Trophoblast cell (in vitro differentiated cells and primary cell): ENCODE measurements around the gene CDHR5.
A peak's percentile ranks its signal among the peaks of the same experiment; 100 is the strongest.

ENCODE experiments used
- DNase-seq, 2 donors: peaks; one replicate each; pipeline ENCODE4 v3.0.0-alpha.2; 2016
- H2AFZ ChIP-seq: 2 replicates; pipeline ENCODE4 v1.6.1; 2013; ENCODE audit warnings: low read length, moderate library complexity, mild to moderate bottlenecking; ENCODE audit not compliant: insufficient read depth, poor library complexity
- H2AK5ac ChIP-seq: 2 replicates; pipeline ENCODE4 v1.6.1; 2013; ENCODE audit warnings: mild to moderate bottlenecking, low read length
- H2BK120ac ChIP-seq: 2 replicates; pipeline ENCODE4 v1.6.1; 2013; ENCODE audit warnings: low read length, mild to moderate bottlenecking, moderate library complexity; ENCODE audit not compliant: insufficient read depth, poor library complexity
- H2BK12ac ChIP-seq: 2 replicates; pipeline ENCODE4 v1.6.1; 2013; ENCODE audit warnings: mild to moderate bottlenecking, low read length, moderate library complexity
- H2BK5ac ChIP-seq: 2 replicates; pipeline ENCODE4 v1.6.1; 2013; ENCODE audit warnings: low read length, low read depth, moderate library complexity, mild to moderate bottlenecking; ENCODE audit not compliant: poor library complexity
- H3K14ac ChIP-seq: 2 replicates; pipeline ENCODE4 v1.6.1; 2013; ENCODE audit warnings: mild to moderate bottlenecking, low read length
- H3K18ac ChIP-seq: 2 replicates; pipeline ENCODE4 v1.6.1; 2013; ENCODE audit warnings: mild to moderate bottlenecking, low read length
- H3K23ac ChIP-seq: 2 replicates; pipeline ENCODE4 v1.6.1; 2013; ENCODE audit warnings: low read length
- H3K27ac ChIP-seq: 2 replicates; pipeline ENCODE4 v1.5.1; 2013; ENCODE audit warnings: low read depth, mild to moderate bottlenecking, inconsistent platforms, low read length, moderate library complexity
- H3K27me3 ChIP-seq: 2 replicates; pipeline ENCODE4 v1.6.1; 2013; ENCODE audit warnings: inconsistent platforms, mild to moderate bottlenecking, low read length, moderate library complexity; ENCODE audit not compliant: insufficient read depth
- H3K36me3 ChIP-seq, 2 experiments: 1 replicate in 1 of 2; 2 replicates in 1 of 2; pipeline ENCODE4 v1.6.1; 2013; ENCODE audit warnings: low read length in 2 of 2, mild to moderate bottlenecking in 2 of 2, moderate library complexity in 1 of 2; ENCODE audit not compliant: insufficient read depth in 2 of 2, control insufficient read depth in 1 of 2
- H3K4ac ChIP-seq: 2 replicates; pipeline ENCODE4 v1.6.1; 2013; ENCODE audit warnings: low read depth, mild to moderate bottlenecking, low read length, moderate library complexity
- H3K4me1 ChIP-seq, 2 experiments: 1 replicate in 1 of 2; 2 replicates in 1 of 2; pipeline ENCODE4 v1.6.1; 2013; ENCODE audit warnings: low read length in 2 of 2, mild to moderate bottlenecking in 2 of 2, moderate library complexity in 1 of 2; ENCODE audit not compliant: insufficient read depth in 2 of 2, control insufficient read depth in 1 of 2
- H3K4me2 ChIP-seq: 2 replicates; pipeline ENCODE4 v1.6.1; 2013; ENCODE audit warnings: inconsistent platforms, mild to moderate bottlenecking, low read length, moderate library complexity
- H3K4me3 ChIP-seq: 2 replicates; pipeline ENCODE4 v1.5.1; 2013; ENCODE audit warnings: mild to moderate bottlenecking, low read depth, low read length, inconsistent platforms
- H3K79me1 ChIP-seq: one replicate; pipeline ENCODE4 v1.6.1; 2013; ENCODE audit warnings: low read length
- H3K79me2 ChIP-seq: 2 replicates; pipeline ENCODE4 v1.6.1; 2013; ENCODE audit warnings: low read length, mild to moderate bottlenecking; ENCODE audit not compliant: control insufficient read depth, insufficient read depth, poor library complexity
- H3K9ac ChIP-seq: 2 replicates; pipeline ENCODE4 v1.6.1; 2013; ENCODE audit warnings: mild to moderate bottlenecking, low read length
- H3K9me3 ChIP-seq: 2 replicates; pipeline ENCODE4 v1.6.1; 2013; ENCODE audit warnings: low read depth, mild to moderate bottlenecking, control low read depth, inconsistent platforms, low read length; ENCODE audit not compliant: insufficient read depth
- H4K12ac ChIP-seq: 2 replicates; pipeline ENCODE4 v1.6.1; 2013; ENCODE audit warnings: low read depth, mild to moderate bottlenecking, low read length, moderate library complexity
- H4K8ac ChIP-seq: 2 replicates; pipeline ENCODE4 v1.6.1; 2013; ENCODE audit warnings: low read depth, mild to moderate bottlenecking, low read length, moderate library complexity
- H4K91ac ChIP-seq: one replicate; pipeline ENCODE4 v1.6.1; 2013; ENCODE audit warnings: low read depth, mild to moderate bottlenecking, low read length, moderate library complexity
- WGBS: extraction: QIAGEN DNeasy Blood & Tissue Kit; methylation state at CpG from one replicate; pipeline ENCODE4 v1.1.7; 2013; ENCODE audit warnings: missing lambda C conversion rate; ENCODE audit not compliant: insufficient read length, insufficient coverage; ENCODE audit errors: extremely low coverage; 5-methylcytosine and 5-hydroxymethylcytosine counted together

Gene CDHR5

DNA sequence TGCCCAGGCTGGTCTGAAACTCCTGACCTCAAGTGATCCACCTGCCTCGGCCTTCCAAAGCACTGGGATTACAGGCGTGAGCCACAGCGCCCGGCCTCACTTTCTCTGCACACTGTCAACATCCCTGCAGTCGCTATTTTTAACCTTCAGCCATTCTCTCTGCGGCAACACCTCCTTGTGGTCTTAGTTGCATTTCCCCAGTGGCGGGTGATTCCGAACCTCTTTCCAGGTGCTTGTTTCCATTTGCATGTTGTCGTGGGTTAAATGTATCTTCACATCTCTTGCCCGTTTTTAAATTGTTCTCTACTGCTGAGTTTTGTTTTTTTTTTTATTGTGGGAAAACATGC is 4.5 kb upstream of the CDHR5 start:
- Histone ChIP-seq H3K4me3 (no peak overlapping the region), H3K4me1 (peaks cover 0 to 7% of the 10 kb centered on the region in 2 experiments), H2AFZ (no peak overlapping the region), H3K18ac (no peak overlapping the region), H3K27me3 (peaks cover 5% of the 10 kb centered on the region), H3K36me3 (peaks cover 2% of the 10 kb centered on the region in 2 experiments), H2AK5ac (no peak overlapping the region), H3K79me1 (no peaks in the 10 kb centered on the region), H4K8ac (no peak overlapping the region), H3K9ac (no peak overlapping the region), H3K4ac (no peak overlapping the region), H4K12ac (no peak overlapping the region), H2BK5ac (no peak overlapping the region), H2BK120ac (no peak overlapping the region), H3K79me2 (no peaks in the 10 kb centered on the region), H3K14ac (no peak overlapping the region), H3K9me3 (no peaks in the 10 kb centered on the region), H3K27ac (no peak overlapping the region), H3K23ac (no peak overlapping the region), H2BK12ac (no peak overlapping the region), H4K91ac (no peak overlapping the region), H3K4me2 (no peak overlapping the region)
- WGBS: no CpG with 5 or more reads among the region's 10 CpGs
- DNase-seq: no peak

GRCh38 chr11:628056-628455 is 3.3 kb upstream of the CDHR5 start:
- Histone ChIP-seq H2BK120ac (no peak overlapping the region), H3K4me2 (no peak overlapping the region), H3K9ac (no peak overlapping the region), H3K4ac (no peak overlapping the region), H3K27me3 (peaks cover 5% of the 10 kb centered on the region), H4K8ac (no peak overlapping the region), H2AK5ac (peak overlapping the region; percentile 7), H4K91ac (no peak overlapping the region), H3K18ac (no peak overlapping the region), H3K36me3 (peaks cover 2% of the 10 kb centered on the region in 2 experiments), H2AFZ (no peak overlapping the region), H3K9me3 (no peaks in the 10 kb centered on the region), H2BK12ac (no peak overlapping the region), H3K79me1 (no peaks in the 10 kb centered on the region), H3K4me1 (peaks cover 0 to 7% of the 10 kb centered on the region in 2 experiments), H3K27ac (no peak overlapping the region), H3K4me3 (no peak overlapping the region), H4K12ac (no peak overlapping the region), H3K23ac (no peak overlapping the region), H3K14ac (no peak overlapping the region), H3K79me2 (no peaks in the 10 kb centered on the region), H2BK5ac (no peak overlapping the region)
- WGBS: no CpG with 5 or more reads among the region's 31 CpGs
- no peak for DNase-seq

DNA sequence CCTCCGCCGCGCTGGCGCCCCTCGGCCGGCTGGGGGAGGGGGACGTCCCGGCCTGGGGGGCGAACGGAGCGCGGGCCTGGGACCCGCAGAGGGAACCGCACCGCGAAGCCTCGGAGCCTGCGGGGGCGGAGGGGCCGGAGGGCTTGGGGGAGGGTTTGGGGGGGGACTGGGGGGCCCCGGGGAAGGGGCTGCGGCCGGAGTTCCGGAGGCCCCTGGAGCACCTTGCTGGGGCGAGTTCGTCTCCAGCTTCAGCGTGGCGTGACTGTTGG is 2.5 kb upstream of the CDHR5 start:
- no peak overlapping the region for H2BK5ac ChIP-seq
- H3K36me3 ChIP-seq: peaks cover 0 to 2% of the 10 kb centered on the region in 2 experiments
- no peaks in the 10 kb centered on the region for H3K9me3 ChIP-seq
- no peak overlapping the region for H3K23ac ChIP-seq
- peaks cover 0 to 7% of the 10 kb centered on the region in 2 experiments for H3K4me1 ChIP-seq
- no peak overlapping the region for H3K9ac ChIP-seq
- no peak overlapping the region for H4K12ac ChIP-seq
- H3K27me3 ChIP-seq: peaks cover 5% of the 10 kb centered on the region
- no peak overlapping the region for H3K27ac ChIP-seq
- DNase-seq: no peak
- no peak overlapping the region for H3K4ac ChIP-seq
- no CpG with 5 or more reads among the region's 28 CpGs for WGBS
- no peak overlapping the region for H3K4me2 ChIP-seq
- no peak overlapping the region for H2AK5ac ChIP-seq
- no peak overlapping the region for H4K8ac ChIP-seq
- no peak overlapping the region for H4K91ac ChIP-seq
- H3K79me2 ChIP-seq: no peaks in the 10 kb centered on the region
- no peak overlapping the region for H3K18ac ChIP-seq
- no peak overlapping the region for H2BK12ac ChIP-seq
- no peak overlapping the region for H3K14ac ChIP-seq
- H2AFZ ChIP-seq: no peak overlapping the region
- no peaks in the 10 kb centered on the region for H3K79me1 ChIP-seq
- H3K4me3 ChIP-seq: no peak overlapping the region
- H2BK120ac ChIP-seq: no peak overlapping the region

- Histone ChIP-seq H3K4me2 (peak within 1 kb of the TSS; percentile 35), H3K79me1 (no peaks in the 10 kb centered on the region), H4K12ac (no peak within 1 kb of the TSS), H2BK120ac (no peak within 1 kb of the TSS), H4K8ac (peak within 1 kb of the TSS; percentile 23), H2AFZ (no peak within 1 kb of the TSS), H3K36me3 (peaks cover 0 to 2% of the 10 kb centered on the region in 2 experiments), H3K4ac (no peak within 1 kb of the TSS), H3K14ac (no peak within 1 kb of the TSS), H3K18ac (peak within 1 kb of the TSS; percentile 29), H3K4me3 (no peak within 1 kb of the TSS), H3K27ac (no peak within 1 kb of the TSS), H3K23ac (no peak within 1 kb of the TSS), H4K91ac (peak within 1 kb of the TSS; percentile 18), H2BK5ac (no peak within 1 kb of the TSS), H3K9ac (no peak within 1 kb of the TSS), H3K9me3 (peaks cover 1% of the 10 kb centered on the region), H3K27me3 (peaks cover 5% of the 10 kb centered on the region), H3K79me2 (no peaks in the 10 kb centered on the region), H2AK5ac (no peak within 1 kb of the TSS), H3K4me1 (peaks cover 0 to 7% of the 10 kb centered on the region in 2 experiments), H2BK12ac (no peak within 1 kb of the TSS)
- WGBS: no CpG with 5 or more reads among the region's 72 CpGs
- no peak for DNase-seq
These were observed 1.9 kb upstream of the CDHR5 start, which contains the start of gene SCT for GRCh38 chr11:626475-627307. TSS of gene SCT (minus strand) at chr11:627181. CDS start at chr11:627143, 38 bp downstream.
